ENCODE results near the gene RECK.

Gene RECK

GRCh38 chr9:36164989-36165388 is 128.3 kb downstream of the RECK start:
- no peak for TF ChIP-seq CTCF (conservative IDR thresholded peaks at IDR 0.05)
- no peak for TF ChIP-seq ZFX (IDR thresholded peaks at IDR 0.05)
- no peak overlapping the region for H3K27ac ChIP-seq

GRCh38 chr9:36165826-36166167 is 129.1 kb downstream of the RECK start:
- H3K27ac ChIP-seq = no peak overlapping the region
- TF ChIP-seq ZFX (IDR thresholded peaks at IDR 0.05) = no peak
- no peak for TF ChIP-seq CTCF (conservative IDR thresholded peaks at IDR 0.05)

GRCh38 chr9:36166168-36166927 is 129.6 kb downstream of the RECK start:
- no peak overlapping the region for H3K27ac ChIP-seq
- peak; percentile 99 for TF ChIP-seq CTCF (conservative IDR thresholded peaks at IDR 0.05)
- TF ChIP-seq ZFX (IDR thresholded peaks at IDR 0.05) = no peak

- no peak for TF ChIP-seq ZFX (IDR thresholded peaks at IDR 0.05)
- no peak for TF ChIP-seq CTCF (conservative IDR thresholded peaks at IDR 0.05)
- H3K27ac ChIP-seq = no peak within 1 kb of the TSS
Measured at GRCh38 chr9:36169166-36169565, 132.5 kb downstream of the RECK start, which contains the start of gene CCIN. CCIN (plus strand) TSS chr9:36169388; CDS start chr9:36169503, 115 bp downstream.

GRCh38 chr9:36169708-36170107 is 133.0 kb downstream of the RECK start:
- no peak overlapping the region for H3K27ac ChIP-seq
- no peak for TF ChIP-seq ZFX (IDR thresholded peaks at IDR 0.05)
- TF ChIP-seq CTCF (conservative IDR thresholded peaks at IDR 0.05) = no peak

GRCh38 chr9:36170531-36170930 is 133.8 kb downstream of the RECK start:
- TF ChIP-seq CTCF (conservative IDR thresholded peaks at IDR 0.05) = no peak
- no peak for TF ChIP-seq ZFX (IDR thresholded peaks at IDR 0.05)
- H3K27ac ChIP-seq = no peak overlapping the region

- H3K27ac ChIP-seq = no peak overlapping the region
- no peak for TF ChIP-seq ZFX (IDR thresholded peaks at IDR 0.05)
- no peak for TF ChIP-seq CTCF (conservative IDR thresholded peaks at IDR 0.05)
Measured at GRCh38 chr9:36173861-36174260, 137.1 kb downstream of the RECK start.
